SKM-1 treated with dmso at 0.1 percent for 144 hours (cell line): Measurements from ENCODE around the gene FANCI.

Source experiments
- DNase-seq: peaks from one replicate; lab custom pipeline; 2025; ENCODE audit not compliant: unreplicated experiment; lab: John Stamatoyannopoulos, UW

FANCI gene

DNA sequence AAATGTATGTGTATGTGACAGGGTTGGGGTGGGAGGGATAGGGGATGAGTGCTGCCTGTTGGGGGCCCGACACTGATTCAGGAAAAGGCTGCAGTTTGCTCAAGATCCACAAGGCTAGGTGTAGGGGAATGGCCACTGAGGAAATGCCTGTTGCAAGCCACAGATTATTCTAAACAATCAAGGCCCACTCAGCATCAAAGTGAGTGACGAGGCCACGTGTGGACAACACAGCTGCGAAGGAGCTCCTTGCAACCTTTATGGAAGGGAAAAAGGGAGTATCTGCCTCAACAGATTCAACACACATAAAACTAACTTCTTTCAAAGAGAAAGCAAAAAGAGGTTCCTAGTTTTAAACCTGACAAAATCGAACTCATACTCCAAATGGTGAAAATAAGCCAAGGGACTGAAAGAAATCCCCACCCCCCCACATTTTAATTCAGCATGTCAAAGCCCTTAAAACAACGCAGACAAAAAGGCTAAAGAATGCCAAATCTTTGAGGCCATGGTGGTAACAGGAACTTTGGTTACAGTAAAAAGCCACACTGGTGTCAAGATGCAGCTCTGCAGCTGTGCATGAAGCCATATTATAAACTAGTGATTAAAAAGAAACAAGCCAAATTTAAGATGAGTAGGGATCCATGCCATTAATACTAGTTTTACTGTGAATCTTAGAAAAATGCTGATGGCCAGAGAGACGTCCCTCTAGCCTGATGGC is 87.3 kb downstream of the FANCI start:
- no peak for DNase-seq

DNA sequence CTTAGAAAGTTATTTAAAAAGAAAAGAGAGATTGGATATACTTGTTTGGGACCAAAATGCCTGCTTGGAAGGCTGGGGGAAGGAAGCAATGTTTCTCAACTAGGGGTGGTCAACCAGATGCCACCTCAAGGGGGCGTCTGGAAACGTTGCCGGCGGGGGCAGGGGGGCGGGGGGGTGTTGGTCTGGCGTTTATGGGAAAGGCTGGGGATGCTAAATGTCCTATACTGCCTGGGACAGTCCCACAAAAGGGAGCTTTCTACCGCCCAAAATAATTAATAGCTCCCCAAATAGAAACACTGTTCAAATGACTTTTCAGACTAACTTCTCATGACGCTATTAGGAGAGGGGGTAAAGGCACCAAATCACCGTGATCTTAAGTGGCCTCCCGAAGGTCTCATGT is 88.7 kb downstream of the FANCI start:
- no peak for DNase-seq

DNA sequence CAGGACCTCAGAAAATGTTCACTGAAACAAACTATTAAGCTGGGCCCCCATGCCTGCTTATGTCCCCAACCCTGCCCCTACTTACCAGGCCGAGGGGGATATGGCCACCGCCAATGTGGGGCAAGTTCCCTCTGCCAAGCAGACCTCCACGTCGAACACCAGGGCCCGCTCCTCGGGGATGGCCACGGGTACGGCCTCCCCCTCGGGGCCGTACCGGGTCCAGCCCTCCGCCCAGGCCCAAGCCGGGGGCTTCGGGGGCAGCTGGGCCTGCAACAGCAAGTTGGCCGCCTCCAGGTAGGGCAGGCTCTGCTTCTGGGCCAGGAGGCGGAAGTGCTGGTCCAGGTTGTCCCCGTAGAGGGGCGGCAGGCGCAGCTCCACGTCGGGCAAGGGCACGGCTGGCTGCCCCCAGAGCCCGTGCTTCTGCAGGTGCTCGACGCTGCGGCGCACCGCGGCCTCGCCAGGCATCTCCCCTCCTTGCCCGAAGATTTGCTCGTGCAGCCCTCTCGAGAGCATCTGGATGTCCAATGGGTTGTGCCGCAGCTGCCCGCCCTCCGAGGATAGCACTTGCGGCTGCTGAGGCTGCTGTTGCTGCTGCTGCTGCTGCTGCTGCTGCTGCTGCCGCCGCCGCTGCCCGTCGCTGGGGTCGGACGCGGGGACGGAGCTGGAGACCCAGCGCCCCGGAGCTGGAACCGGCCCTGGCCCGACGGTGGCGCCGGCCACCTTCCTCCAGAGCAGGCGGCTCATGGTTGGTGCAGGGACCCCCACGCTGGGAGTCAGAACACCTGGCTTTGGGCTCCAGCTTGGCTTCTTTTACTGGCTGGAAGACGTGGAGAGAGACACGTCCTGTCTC is 89.5 kb downstream of the FANCI start:
- DNase-seq, result no peak

DNA sequence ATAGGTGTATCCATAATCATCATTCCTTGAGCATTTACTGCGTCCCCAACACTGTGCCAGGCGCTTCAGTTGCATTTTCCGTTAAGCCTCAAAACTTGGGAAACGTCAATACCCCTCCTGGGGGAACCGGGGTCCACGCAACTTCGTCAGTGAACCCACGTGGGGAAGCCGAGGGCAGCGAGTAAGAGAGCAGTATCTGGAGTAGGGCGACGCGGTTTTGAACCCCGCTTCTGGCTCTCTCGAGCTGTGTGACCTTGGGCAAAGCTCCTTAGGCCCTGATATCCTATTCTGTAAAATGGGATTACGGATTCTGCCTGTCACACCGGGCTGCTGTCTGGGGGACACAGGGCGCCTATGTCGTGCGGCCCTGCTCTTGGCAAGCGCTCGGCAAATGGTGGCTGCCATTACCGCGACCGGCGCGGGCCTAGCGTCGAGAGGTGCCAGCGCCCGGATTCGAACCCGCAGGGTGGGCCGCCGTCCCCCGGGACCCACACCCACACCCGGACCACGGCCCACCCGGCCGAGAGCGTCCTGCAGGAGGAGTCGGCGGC is 90.3 kb downstream of the FANCI start:
- DNase-seq, result no peak

DNA sequence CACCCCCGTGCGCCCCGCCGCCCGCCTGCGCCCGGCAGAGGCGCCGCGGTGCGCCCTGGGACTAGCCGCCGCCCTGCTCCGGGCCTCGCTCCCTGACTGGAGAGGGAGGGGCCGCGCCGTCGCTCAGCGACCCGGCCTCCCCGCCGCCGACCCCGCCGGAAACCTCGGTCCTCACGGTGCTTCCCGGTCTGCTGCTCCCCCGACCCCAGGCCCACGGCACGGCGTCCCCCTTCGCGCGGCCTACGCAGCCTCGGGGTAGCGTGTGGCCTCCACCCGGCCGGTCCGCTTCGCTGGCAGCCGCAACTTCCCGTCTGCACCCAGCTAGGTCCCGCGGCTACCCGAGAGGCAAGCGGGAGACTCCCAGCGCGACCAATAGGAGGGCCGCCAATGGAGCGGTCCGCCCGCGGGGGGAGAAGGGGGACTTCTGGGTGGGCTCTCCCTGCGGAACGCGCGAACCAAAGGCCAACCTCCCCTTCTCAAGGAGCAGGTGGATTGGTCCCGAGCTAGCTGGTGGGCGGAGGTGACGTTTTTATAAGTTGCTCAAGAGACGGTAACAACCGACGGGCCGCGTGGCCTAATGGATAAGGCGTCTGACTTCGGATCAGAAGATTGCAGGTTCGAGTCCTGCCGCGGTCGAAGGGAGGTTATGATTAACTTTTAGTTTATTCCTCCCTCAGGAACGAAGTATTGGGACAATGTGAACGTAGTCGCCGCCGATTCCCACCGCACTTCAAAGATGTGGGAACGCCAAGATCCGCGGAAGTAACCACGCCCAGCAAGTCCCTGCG is 90.9 kb downstream of the FANCI start, which contains the start of gene POLG:
TSS of gene POLG (minus strand) at position 315 of the 788 bp plus-strand sequence. CDS start 1,070 bp downstream, outside the sequence.
- DNase-seq, result peak; percentile 97

DNA sequence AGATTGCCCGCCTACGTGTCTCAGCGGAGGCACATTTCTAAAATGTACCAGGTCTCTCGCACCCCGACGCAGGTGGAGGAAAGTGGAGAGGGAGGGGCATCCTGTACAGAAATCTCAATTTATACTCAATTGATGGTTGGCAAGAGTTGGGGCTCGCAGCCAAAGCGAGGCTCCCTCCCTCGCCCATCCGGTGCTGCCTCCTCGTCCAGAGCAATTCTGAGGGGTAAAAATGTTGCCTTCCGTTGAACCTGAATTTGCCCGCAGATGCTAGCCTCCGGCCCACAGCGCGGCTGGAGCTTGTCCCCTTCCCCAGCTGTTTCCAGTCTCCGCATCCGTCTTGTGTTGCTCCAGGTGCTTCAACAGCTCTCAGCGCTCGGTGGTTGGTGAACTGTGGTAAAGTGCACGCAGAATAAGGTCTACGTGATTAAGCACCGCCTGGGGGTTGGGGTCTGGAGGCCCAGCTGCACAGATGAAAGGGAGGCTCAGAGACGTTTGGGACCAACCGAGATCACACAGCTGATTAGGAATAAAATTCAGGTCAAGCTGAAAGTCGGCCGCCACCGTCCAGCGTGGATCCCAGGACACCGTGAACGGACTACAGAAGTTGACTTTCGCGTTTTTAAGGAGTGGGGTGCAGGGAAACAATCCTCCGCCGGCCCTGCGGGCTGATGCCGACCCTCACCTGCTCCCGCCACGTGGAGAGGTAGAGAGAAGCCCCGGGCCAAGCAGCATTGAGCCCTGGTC is 91.7 kb downstream of the FANCI start:
- DNase-seq, result no peak

DNA sequence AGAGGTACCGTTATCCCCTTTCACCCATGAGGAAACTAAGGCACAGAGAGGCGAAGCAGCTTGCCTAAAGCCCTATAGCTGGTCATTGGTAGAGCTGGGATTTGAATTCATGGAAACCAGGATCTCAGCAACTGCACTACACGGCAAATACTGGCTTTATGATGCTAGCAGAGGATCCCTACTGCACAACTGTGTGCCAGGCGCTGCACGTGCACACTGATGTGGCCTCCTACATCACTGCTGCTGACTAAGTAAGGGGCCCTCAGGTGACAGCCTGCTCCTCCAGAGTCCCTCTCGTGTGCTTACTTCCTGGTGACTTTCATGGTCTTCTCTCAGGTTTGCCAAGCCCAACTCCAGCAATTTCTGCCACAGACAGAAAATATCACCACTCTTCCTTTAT is 94.3 kb downstream of the FANCI start:
- DNase-seq, result no peak

DNA sequence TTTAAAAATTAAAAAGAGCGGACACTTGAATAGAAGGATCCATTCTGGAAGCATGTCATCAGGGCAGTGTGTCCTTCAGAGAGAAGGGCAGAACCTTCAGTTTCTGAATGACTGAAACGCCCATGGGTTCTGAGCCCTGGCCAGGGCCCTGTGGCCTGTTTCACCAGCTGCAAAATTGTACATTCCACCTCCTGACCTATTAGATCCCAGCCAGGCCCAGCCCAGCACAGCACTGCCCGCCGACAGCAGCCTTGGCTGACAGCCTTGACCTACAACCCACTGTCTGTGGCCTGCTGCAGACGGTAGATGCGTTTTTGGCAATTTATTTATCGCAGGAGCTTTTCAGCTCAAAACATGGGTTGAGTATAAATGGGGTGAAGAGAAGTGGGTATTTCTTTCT is 96.8 kb downstream of the FANCI start:
- DNase-seq, result no peak

DNA sequence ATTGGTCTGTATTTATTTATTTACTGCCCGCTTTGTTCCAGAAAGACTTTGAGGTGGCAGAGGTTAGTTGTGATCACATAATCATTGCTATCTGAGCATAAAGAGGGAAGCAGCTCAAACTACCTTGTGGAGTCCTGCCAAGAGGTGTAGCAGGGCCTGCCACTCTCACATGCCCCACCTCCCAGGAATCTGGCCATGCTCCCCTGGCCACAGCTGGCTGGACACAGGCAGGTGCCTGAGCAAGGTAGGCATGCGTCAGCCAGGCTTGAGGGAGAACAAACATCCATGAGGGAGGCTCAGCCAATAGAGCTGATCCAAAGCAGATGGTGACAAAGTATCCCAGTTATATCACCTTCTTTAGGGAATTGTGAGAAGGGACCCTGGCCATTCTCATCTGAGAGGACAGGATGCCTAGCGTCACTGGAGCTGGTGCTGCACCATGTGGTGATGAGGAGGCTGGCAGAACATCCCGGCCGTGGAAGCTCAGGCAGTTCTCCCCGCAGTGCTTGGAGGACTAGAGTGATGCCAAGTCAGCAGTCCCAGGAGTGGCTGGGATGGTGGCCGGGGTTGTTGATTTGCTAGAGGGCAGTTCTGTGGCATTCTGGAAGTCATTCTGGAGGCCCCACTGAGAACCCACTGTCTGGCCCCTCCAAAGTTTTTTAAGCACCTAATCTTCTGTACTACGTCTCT is 97.7 kb downstream of the FANCI start:
- no peak for DNase-seq

DNA sequence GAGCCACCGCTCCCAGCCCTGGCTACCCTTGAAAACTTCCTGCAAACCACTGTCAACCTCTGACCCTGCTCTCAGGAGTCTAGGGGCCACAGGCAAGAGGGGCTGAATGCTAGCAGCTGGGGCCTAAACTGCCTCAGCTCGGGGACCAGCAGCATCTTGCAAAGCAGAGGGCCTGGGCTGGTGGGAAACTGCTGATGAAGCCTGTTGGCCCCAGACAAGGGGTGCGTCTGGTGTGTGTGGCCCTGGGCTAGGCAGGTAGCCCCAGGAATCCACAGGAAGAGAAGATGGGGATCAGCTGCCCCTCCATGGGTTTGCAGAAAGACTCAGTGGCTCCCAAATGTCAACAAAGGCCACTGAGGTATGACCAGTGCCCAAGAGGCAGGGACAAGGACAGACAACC is 99.1 kb downstream of the FANCI start:
- DNase-seq, result no peak

DNA sequence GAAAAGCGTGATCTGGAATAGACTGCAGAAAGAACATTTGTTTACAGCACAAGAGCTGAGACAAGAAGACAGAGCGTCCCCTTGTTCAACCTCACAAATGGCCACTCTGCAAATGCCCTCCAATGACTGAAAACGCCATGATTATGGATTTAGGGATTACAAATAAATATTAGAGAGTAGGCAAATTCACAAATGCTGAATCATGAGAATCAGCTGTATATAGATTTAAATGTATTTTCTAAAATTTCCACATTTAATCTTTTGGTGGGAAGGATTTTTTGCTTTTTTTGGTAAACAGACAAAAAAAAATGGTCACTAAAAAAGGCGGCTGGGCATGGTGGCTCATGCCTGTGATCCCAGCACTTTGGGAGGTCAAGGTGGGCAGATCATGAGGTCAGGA is 101.5 kb downstream of the FANCI start:
- no peak for DNase-seq

DNA sequence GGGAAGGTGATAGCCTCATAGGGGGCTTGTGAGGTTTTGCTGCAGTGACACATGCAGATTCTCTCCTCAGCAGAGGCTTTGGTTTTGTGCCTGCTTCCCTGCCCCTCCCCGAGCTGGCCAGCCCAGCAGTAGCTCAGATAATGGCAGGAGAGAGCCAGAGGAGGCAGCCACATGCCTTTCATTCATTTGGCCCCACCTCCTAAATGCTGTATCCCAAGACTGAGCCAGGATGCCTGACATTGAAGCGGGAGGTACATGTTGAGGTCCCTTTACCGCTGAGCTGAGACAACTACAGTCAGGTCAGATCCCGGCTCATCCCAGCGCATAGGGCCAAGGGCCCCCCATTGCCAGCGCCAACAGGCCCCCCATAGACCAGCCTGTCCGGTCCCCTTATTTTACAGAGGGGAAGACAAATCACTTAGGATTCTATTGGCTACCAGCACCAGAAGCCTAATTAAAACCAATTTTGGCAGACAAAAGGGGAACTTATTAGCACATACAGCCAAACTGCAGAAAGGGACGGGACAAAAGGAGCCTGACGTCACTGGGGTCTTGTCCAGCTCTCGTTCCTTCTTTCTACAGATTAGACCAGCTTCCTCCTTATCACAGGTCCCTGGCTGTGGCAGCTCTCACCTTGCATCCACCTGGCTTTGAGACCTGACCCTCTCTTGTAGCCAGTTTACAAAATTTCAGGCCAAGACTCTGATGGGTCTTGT is 102.9 kb downstream of the FANCI start:
- no peak for DNase-seq

DNA sequence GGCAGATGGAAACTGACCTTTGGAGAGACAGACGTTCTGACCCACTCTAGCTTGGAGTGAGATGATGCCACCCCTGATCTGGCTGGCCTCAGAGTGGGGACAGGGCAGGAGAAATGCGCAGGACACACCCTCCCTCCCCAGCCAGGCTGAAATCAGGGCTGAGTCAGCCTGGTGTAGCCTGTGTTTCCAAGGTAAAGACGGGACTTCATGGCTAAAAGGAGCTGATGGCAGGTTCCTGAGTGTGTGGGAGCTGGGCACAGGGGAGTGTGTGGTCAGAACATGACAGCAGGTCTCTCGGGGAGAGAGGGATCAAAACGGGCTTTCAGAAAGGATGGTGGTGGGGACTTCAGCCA is 105.4 kb downstream of the FANCI start:
- DNase-seq, result no peak

DNA sequence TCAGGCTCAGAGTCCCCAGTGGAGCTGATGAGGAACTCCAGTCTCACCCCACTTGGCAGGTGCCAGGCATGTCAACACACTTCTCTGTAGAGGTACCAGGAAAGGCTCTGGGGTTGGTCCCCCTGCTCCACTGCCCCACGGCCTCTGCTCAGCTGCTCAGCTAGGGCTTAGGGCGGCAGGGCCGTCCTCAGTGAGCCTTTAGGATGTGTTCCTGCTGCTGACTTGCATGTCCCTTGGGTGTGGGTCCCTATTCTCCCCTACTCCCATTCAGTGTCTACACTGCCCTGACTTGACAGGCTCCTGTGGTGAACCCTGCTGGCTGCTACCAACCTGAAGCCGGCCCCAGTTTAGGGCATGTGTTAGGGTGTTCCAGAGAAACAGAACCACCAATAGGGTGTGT is 108.7 kb downstream of the FANCI start:
- DNase-seq, result no peak

DNA sequence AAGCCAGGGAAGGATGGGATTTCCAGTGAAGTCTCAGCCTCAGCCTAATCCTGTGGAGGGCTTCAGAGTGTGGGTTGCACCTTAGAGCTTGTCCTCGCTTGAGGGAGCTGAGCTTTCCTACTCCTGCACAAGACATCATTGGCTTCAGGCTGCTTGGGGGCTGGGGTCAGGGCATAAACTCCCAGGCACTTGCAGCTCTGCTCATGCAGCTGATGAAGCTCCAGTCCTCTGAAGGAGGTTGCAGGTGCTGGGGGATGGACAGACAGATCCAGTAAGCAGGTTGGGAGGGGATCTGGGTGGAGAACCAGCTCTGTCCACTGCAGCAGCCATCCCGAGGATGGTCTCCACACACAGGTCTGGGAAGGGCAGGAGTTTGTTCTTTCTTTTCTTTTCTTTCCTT is 110.2 kb downstream of the FANCI start:
- no peak for DNase-seq

DNA sequence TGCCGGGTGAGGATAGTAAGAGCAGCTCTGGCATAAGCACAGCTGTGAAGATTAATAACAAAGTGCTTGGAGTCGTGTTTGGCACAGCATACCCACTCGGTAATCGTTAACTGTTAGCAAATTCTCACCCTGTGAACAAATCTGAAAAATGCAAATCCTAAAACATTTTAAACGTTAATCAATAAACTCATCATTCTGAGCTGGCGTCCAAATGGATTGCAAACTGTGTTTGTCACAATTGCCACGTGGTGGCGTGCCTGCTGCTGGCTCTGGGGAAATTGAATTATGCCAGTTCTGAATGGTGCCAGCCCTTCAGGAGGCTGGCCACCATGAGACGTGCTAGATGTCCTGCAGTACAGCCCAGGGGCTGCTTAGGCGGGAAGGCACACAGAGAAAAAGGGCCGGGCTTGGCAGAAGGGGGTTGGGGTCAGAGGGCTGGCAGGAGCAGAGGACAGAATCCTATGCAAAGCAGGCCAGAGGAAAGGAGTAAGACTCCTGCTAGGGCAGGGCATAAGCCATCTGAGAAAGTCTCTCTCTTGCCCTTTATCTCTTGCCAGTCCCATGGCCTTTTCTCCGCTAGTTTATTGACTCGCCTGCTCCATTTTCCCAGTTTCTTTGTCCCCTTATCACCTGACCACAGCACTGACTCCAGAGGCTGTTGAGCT is 113.0 kb downstream of the FANCI start:
- peak; percentile 25 for DNase-seq

DNA sequence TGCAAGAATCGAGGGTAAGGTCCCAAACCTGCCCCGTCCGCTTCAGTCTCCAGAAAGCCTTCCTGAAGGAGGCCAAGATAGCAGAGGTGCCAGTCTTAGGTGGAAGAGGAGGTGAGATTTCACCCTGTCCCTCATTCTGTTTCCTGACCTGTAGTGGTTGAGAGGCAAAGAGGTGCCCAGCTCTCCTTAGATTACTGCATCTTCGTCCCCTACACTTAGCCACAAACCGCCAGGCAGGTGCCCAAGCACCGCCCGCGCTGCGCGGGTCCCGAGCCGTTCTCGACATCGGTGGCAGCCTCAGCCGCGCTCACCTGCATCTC is 114.6 kb downstream of the FANCI start:
- no peak for DNase-seq

DNA sequence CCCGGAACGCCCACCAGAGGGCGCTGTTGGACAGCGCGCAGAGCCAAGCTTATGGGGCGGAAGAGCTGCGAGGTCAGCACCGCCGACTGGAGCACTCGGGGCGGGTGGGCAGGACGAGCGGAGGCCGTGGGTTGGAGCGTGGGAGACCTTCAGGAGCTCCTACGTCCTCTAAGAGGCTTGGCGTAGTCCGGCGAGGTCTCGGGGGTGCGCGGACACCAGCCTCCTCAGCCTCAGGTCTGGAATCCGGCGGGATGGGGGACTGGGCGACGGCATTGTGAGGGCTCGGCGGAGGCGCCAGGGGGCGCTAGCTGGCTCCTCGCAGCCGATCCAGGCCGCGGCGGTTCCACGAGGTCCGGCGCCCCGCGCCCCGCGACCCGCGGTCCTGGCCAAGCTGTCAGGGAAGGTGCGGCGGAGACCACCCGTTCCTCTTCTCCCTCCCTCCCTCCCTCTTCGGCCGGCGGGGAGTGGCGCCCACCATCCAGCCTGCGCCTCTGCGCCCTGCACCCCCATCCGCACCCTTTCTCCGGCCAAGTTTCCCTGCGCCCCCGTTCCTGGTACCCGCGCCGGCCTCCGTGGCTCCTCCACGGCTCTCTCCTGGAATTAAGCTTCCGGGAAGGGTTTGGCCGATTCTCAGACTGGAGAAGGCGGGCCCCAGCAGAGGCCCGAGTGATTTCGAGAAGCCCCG is 115.1 kb downstream of the FANCI start:
- peak; percentile 80 for DNase-seq
